H9 (cell line): ENCODE results near the gene ARMC9. TPM values are rescaled to one million over a fixed set of nuclear protein-coding genes. Genes with fewer than 3 reads are reported as not detected.
A peak's percentile ranks its signal among the peaks of the same experiment; 100 is the strongest.

Source experiments
- DNase-seq: peaks from one replicate; pipeline ENCODE4 v3.0.0-alpha.2; 2017
- H2AFZ ChIP-seq: one replicate; pipeline ENCODE4 v1.6.1; 2013; ENCODE audit warnings: mild to moderate bottlenecking, low read length, control low read depth, moderate library complexity
- H2AK5ac ChIP-seq: 2 replicates; pipeline ENCODE4 v1.6.1; 2013; ENCODE audit warnings: low read length, control low read depth, mixed read lengths; ENCODE audit not compliant: insufficient read length
- H2BK120ac ChIP-seq: one replicate; pipeline ENCODE4 v1.6.1; 2013; ENCODE audit warnings: low read depth, mild to moderate bottlenecking, low read length, control low read depth, inconsistent platforms; ENCODE audit not compliant: poor library complexity, severe bottlenecking
- H2BK12ac ChIP-seq: 2 replicates; pipeline ENCODE4 v1.6.1; 2013; ENCODE audit warnings: low read length, control low read depth, mixed read lengths, low read depth; ENCODE audit not compliant: insufficient read length
- H2BK15ac ChIP-seq: 2 replicates; pipeline ENCODE4 v1.6.1; 2013; ENCODE audit warnings: low read depth, low read length, control low read depth
- H2BK20ac ChIP-seq: one replicate; pipeline ENCODE4 v1.6.1; 2013; ENCODE audit warnings: low read depth, mild to moderate bottlenecking, low read length, control low read depth, inconsistent platforms; ENCODE audit not compliant: poor library complexity, severe bottlenecking
- H2BK5ac ChIP-seq: 2 replicates; pipeline ENCODE4 v1.6.1; 2013; ENCODE audit warnings: low read length, control low read depth, mixed read lengths; ENCODE audit not compliant: insufficient read length
- H3K14ac ChIP-seq: 2 replicates; pipeline ENCODE4 v1.6.1; 2013; ENCODE audit warnings: low read length, control low read depth; ENCODE audit not compliant: insufficient read depth
- H3K18ac ChIP-seq: 2 replicates; pipeline ENCODE4 v1.6.1; 2013; ENCODE audit warnings: low read depth, mild to moderate bottlenecking, mixed read lengths, low read length, control low read depth; ENCODE audit not compliant: insufficient read length
- H3K23ac ChIP-seq: 2 replicates; pipeline ENCODE4 v1.6.1; 2013; ENCODE audit warnings: low read length, control low read depth, mixed read lengths, low read depth; ENCODE audit not compliant: insufficient read length
- H3K23me2 ChIP-seq: 2 replicates; pipeline ENCODE4 v1.6.1; 2013; ENCODE audit warnings: low read depth, mild to moderate bottlenecking, mixed read lengths, low read length, control low read depth; ENCODE audit not compliant: insufficient read length, poor library complexity, severe bottlenecking
- H3K27ac ChIP-seq: 2 replicates; pipeline ENCODE4 v1.5.1; 2013; ENCODE audit warnings: low read length, control low read depth, mixed read lengths, low read depth; ENCODE audit not compliant: insufficient read length
- H3K27me3 ChIP-seq: 2 replicates; pipeline ENCODE4 v1.6.1; 2013; ENCODE audit warnings: low read length, control low read depth, inconsistent platforms; ENCODE audit not compliant: insufficient read depth
- H3K4ac ChIP-seq: 2 replicates; pipeline ENCODE4 v1.6.1; 2013; ENCODE audit warnings: low read depth, mild to moderate bottlenecking, control low read depth, inconsistent platforms, low read length, moderate library complexity
- H3K4me1 ChIP-seq: 2 replicates; pipeline ENCODE4 v1.6.1; 2013; ENCODE audit warnings: low read length, control low read depth, inconsistent platforms; ENCODE audit not compliant: insufficient read depth
- H3K4me2 ChIP-seq: 2 replicates; pipeline ENCODE4 v1.6.1; 2013; ENCODE audit warnings: low read length, control low read depth, mixed read lengths; ENCODE audit not compliant: insufficient read length, insufficient read depth
- H3K56ac ChIP-seq: 2 replicates; pipeline ENCODE4 v1.6.1; 2013; ENCODE audit warnings: low read depth, mild to moderate bottlenecking, mixed read lengths, low read length, control low read depth; ENCODE audit not compliant: insufficient read length
- H3K79me1 ChIP-seq: 2 replicates; pipeline ENCODE4 v1.6.1; 2013; ENCODE audit warnings: low read depth, mild to moderate bottlenecking, moderate library complexity, low read length, control low read depth, inconsistent platforms; ENCODE audit not compliant: insufficient read depth, poor library complexity, severe bottlenecking
- H3K79me2 ChIP-seq: 2 replicates; pipeline ENCODE4 v1.6.1; 2013; ENCODE audit warnings: low read length, control low read depth, inconsistent platforms; ENCODE audit not compliant: insufficient read depth
- H3K9ac ChIP-seq: 2 replicates; pipeline ENCODE4 v1.6.1; 2013; ENCODE audit warnings: low read length, control low read depth, mixed read lengths; ENCODE audit not compliant: insufficient read length; ENCODE audit errors: extremely low read depth
- H3K9me3 ChIP-seq: one replicate; pipeline ENCODE4 v1.6.1; 2013; ENCODE audit warnings: low read depth, low read length, inconsistent platforms; ENCODE audit not compliant: control insufficient read depth
- H3T11ph ChIP-seq: one replicate; pipeline ENCODE4 v1.6.1; 2013; ENCODE audit warnings: mild to moderate bottlenecking, low read length, control low read depth, inconsistent platforms
- H4K20me1 ChIP-seq: one replicate; pipeline ENCODE4 v1.6.1; 2013; ENCODE audit not compliant: control insufficient read depth, insufficient read length, insufficient read depth
- H4K5ac ChIP-seq: 2 replicates; pipeline ENCODE4 v1.6.1; 2013; ENCODE audit warnings: low read depth, mild to moderate bottlenecking, mixed read lengths, low read length, control low read depth; ENCODE audit not compliant: insufficient read length
- H4K8ac ChIP-seq: replicated peaks from 2 replicates; pipeline ENCODE4 v1.6.1; 2013; ENCODE audit warnings: low read length, control low read depth, mixed read lengths, low read depth; ENCODE audit not compliant: insufficient read length
- H4K91ac ChIP-seq: 2 replicates; pipeline ENCODE4 v1.6.1; 2013; ENCODE audit warnings: low read depth, mild to moderate bottlenecking, moderate library complexity, mixed read lengths, low read length, control low read depth; ENCODE audit not compliant: insufficient read length
- H3K27ac Mint-ChIP-seq, 3 experiments: 2 replicates in 2 of 3; 3 replicates in 1 of 3; pipeline ENCODE4 v1.8.0; 2020 to 2021; ENCODE audit warnings: mixed read lengths in 3 of 3, mild to moderate bottlenecking in 1 of 3, moderate library complexity in 1 of 3
- H3K27me3 Mint-ChIP-seq: 2 replicates; pipeline ENCODE4 v1.8.0; 2021; ENCODE audit warnings: low read depth, mild to moderate bottlenecking, moderate library complexity, mixed read lengths
- H3K36me3 Mint-ChIP-seq, 3 experiments: 2 replicates in 2 of 3; 3 replicates in 1 of 3; pipeline ENCODE4 v1.8.0; 2020 to 2021; ENCODE audit warnings: low read depth in 3 of 3, mixed read lengths in 3 of 3; ENCODE audit not compliant: insufficient read depth in 1 of 3
- H3K4me1 Mint-ChIP-seq, 2 experiments: 2 replicates each; pipeline ENCODE4 v1.8.0; 2020; ENCODE audit warnings: mixed read lengths in 2 of 2
- H3K4me3 Mint-ChIP-seq, 2 experiments: 2 replicates in 1 of 2; 3 replicates in 1 of 2; pipeline ENCODE4 v1.8.0; 2020 to 2021; ENCODE audit warnings: mild to moderate bottlenecking in 2 of 2, mixed read lengths in 2 of 2, moderate library complexity in 1 of 2
- H3K9me3 Mint-ChIP-seq, 2 experiments: 2 replicates in 1 of 2; 3 replicates in 1 of 2; pipeline ENCODE4 v1.8.0; 2020; ENCODE audit warnings: mild to moderate bottlenecking in 2 of 2, mixed read lengths in 2 of 2, moderate library complexity in 1 of 2
- CTCF ChIP-seq: fragments of 200-600 bp; sonication (generic); conservative IDR thresholded peaks from 3 replicates; pipeline ENCODE4 v1.8.0; 2021; ENCODE audit warnings: antibody characterized with exemption, mild to moderate bottlenecking
- WGBS: extraction: QIAGEN DNeasy Blood & Tissue Kit; methylation state at CpG from one replicate; pipeline ENCODE4 v1.1.7; 2013; ENCODE audit warnings: missing lambda C conversion rate, low lambda C conversion rate, mixed read lengths; ENCODE audit not compliant: insufficient read length; ENCODE audit errors: extremely low coverage; 5-methylcytosine and 5-hydroxymethylcytosine counted together
- total RNA-seq: library from RNA; stranded (reverse); gene quantifications from 2 replicates; pipeline ENCODE4 v1.2.1, GENCODE V29; 2021

Gene ARMC9
- total RNA-seq, 1 experiment from 2014 or later: 37.6 TPM

GRCh38 chr2:231245249-231246094, 47.0 kb downstream of the ARMC9 start:
- H3K56ac ChIP-seq: no peak overlapping the region
- no peak overlapping the region for H3K4me3 Mint-ChIP-seq
- no peaks in the 10 kb centered on the region for H3K27me3 Mint-ChIP-seq
- H2BK20ac ChIP-seq: no peak overlapping the region
- H3K27ac Mint-ChIP-seq: peak overlapping the region in 1 of 3 experiments; percentile 46; a peak in 3 of 7 replicates
- H3K9me3 Mint-ChIP-seq: no peaks in the 10 kb centered on the region
- TF ChIP-seq CTCF: 0 out of 3 replicates have a peak, but pooled peaks have one; percentile 17
- no peak overlapping the region for H2BK12ac ChIP-seq
- no peaks in the 10 kb centered on the region for H3K79me2 ChIP-seq
- H2AK5ac ChIP-seq: no peak overlapping the region
- H2BK120ac ChIP-seq: no peak overlapping the region
- H3K23ac ChIP-seq: no peak overlapping the region
- H3K79me1 ChIP-seq: no peaks in the 10 kb centered on the region
- H3K4me1 Mint-ChIP-seq: peaks cover 4 to 24% of the 10 kb centered on the region in 2 experiments; a peak in 3 of 4 replicates
- H3K27me3 ChIP-seq: no peaks in the 10 kb centered on the region
- no peak overlapping the region for H3K27ac ChIP-seq
- no peaks in the 10 kb centered on the region; the same call in 1 of the 2 replicates for H3K4me1 ChIP-seq
- no peaks in the 10 kb centered on the region for H4K20me1 ChIP-seq
- H2AFZ ChIP-seq: no peak overlapping the region
- no CpG with 5 or more reads among the region's 14 CpGs for WGBS
- no peaks in the 10 kb centered on the region for H3K23me2 ChIP-seq
- H3K14ac ChIP-seq: no peak overlapping the region
- H3K4ac ChIP-seq: no peak overlapping the region
- no peak overlapping the region for H3K18ac ChIP-seq
- H3K9ac ChIP-seq: no peak overlapping the region
- no peak overlapping the region for H4K5ac ChIP-seq
- no peak for DNase-seq
- H2BK5ac ChIP-seq: no peak overlapping the region
- peaks cover 3 to 51% (median 13%) of the 10 kb centered on the region in 3 experiments; a peak in 6 of 7 replicates for H3K36me3 Mint-ChIP-seq
- H4K91ac ChIP-seq: no peak overlapping the region
- H2BK15ac ChIP-seq: no peak overlapping the region
- H3T11ph ChIP-seq: no peak overlapping the region
- H3K4me2 ChIP-seq: no peak overlapping the region
- no peak overlapping the region for H4K8ac ChIP-seq
- no peaks in the 10 kb centered on the region for H3K9me3 ChIP-seq
